Left lung (tissue), 10 donors: Measurements from ENCODE around the gene XYLT2. TPM values are rescaled to one million over a fixed set of nuclear protein-coding genes. Genes with fewer than 3 reads are reported as not detected.

Experiments
- ATAC-seq: fragments of 200-7000 bp; cut with Tn5 transposase; one replicate; pipeline ENCODE4 v1.9.1; 2020; ENCODE audit warnings: moderate library complexity
- DNase-seq, 4 donors: peaks; one replicate each; pipeline ENCODE4 v3.0.0-alpha.2; 2013 to 2020
- H3K27ac ChIP-seq, 2 donors: fragments of 200-600 bp; sonication (generic) in 1 of 2; one replicate each; pipeline versions ENCODE4 v1.5.0 to v1.8.0; 2020 to 2021
- H3K27me3 ChIP-seq, 2 donors: fragments of 200-600 bp; sonication (generic) in 1 of 2; one replicate each; pipeline versions ENCODE4 v1.5.0 to v1.8.0; 2020 to 2021
- H3K36me3 ChIP-seq, 2 donors: fragments of 200-600 bp; sonication (generic) in 1 of 2; one replicate each; pipeline versions ENCODE4 v1.5.0 to v1.8.0; 2020 to 2021
- H3K4me1 ChIP-seq, 2 donors: fragments of 200-600 bp; one replicate each; pipeline ENCODE4 v1.8.0; 2021
- H3K4me3 ChIP-seq, 2 donors: fragments of 200-600 bp; sonication (generic) in 1 of 2; one replicate each; pipeline versions ENCODE4 v1.5.0 to v1.8.0; 2020 to 2021; ENCODE audit warnings: mild to moderate bottlenecking in 1 of 2
- H3K9me3 ChIP-seq, 2 donors: fragments of 200-600 bp; sonication (generic) in 1 of 2; one replicate each; pipeline versions ENCODE4 v1.5.0 to v1.8.0; 2020 to 2021
- intact Hi-C, 2 donors: fragments of 100-400 bp; cut with DNase I; formaldehyde crosslinking; loops; one replicate each; pipeline versions ENCODE4 v1.11.2 to v1.14.2; 2022
- polyA plus RNA-seq, 6 donors: library from polyadenylated mRNA; unstranded; fragments of 120-200 nt; gene quantifications; one replicate each; pipeline ENCODE4 v1.2.1, GENCODE V29; 2013; ENCODE audit not compliant: insufficient read length in 6 of 6
- total RNA-seq, 2 donors: library from RNA; stranded (reverse); fragmentation: NEBNext Ultra II Directional; extraction: Animal tissue kit (Norgen Biotek cat#: 25700); gene quantifications; one replicate each; pipeline ENCODE4 v1.2.1, GENCODE V29; 2021
- TF ChIP-seq, protein P1 (sequence below), 2 donors: fragments of 200-600 bp; sonication (generic) in 1 of 2; IDR thresholded peaks; one replicate each; pipeline versions ENCODE4 v1.5.0 to v1.8.0; 2021; ENCODE audit warnings: antibody characterized with exemption in 2 of 2
- donor health status: DM: no; HTN: yes; CAD: no.
- donor health status: DM: no; HTN: no; CAD: no.

XYLT2 gene
- total and polyA plus RNA-seq, 8 donors = 18.6 to 25.0 (median 21.4) TPM

DNA sequence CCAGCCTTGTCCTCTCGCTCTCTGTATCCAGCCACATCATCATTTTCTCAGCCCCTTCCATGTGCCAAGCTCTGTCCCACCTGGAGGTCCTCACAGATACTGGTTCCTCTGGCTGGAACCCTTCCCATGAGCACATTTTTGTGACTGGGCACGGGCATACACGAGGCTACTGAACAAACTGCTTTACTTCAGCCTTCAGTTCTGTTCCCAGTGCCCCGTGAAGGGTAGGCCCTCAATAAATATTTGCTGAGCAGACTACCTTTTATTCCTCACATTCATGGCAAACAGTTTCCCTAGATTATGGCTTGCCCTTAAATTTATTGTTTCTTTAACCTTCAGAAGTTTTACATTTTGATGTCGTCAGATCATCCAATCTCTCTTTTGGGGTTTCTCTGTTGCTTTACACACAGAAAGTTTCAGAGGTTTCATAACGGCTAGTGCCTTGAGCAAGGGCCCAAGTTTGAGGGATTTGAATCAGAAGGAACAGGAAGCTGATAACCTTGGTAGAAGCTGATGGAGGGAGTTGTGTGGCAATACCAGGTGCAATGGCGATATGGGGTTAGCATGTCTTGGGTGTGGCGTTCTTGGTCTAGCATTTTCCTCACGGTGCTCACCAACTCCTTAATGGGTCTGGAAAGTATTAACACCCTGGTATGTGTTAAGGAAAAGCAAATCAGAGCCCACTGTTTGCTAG is 43.9 kb upstream of the XYLT2 start:
- DNase-seq (no peak), ATAC-seq (no peak)
- peaks cover 5 to 6% of the 10 kb centered on the region in 2 donors for H3K4me1 ChIP-seq
- no peaks in the 10 kb centered on the region for H3K27me3 ChIP-seq
- intact Hi-C loops = no loop called here
- no peaks in the 10 kb centered on the region for H3K36me3 ChIP-seq
- no peak overlapping the region for H3K27ac ChIP-seq
- no peak overlapping the region for H3K4me3 ChIP-seq
- TF ChIP-seq, protein P1, sequence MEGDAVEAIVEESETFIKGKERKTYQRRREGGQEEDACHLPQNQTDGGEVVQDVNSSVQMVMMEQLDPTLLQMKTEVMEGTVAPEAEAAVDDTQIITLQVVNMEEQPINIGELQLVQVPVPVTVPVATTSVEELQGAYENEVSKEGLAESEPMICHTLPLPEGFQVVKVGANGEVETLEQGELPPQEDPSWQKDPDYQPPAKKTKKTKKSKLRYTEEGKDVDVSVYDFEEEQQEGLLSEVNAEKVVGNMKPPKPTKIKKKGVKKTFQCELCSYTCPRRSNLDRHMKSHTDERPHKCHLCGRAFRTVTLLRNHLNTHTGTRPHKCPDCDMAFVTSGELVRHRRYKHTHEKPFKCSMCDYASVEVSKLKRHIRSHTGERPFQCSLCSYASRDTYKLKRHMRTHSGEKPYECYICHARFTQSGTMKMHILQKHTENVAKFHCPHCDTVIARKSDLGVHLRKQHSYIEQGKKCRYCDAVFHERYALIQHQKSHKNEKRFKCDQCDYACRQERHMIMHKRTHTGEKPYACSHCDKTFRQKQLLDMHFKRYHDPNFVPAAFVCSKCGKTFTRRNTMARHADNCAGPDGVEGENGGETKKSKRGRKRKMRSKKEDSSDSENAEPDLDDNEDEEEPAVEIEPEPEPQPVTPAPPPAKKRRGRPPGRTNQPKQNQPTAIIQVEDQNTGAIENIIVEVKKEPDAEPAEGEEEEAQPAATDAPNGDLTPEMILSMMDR (IDR thresholded peaks at IDR 0.05) = no peak
- no peaks in the 10 kb centered on the region for H3K9me3 ChIP-seq

DNA sequence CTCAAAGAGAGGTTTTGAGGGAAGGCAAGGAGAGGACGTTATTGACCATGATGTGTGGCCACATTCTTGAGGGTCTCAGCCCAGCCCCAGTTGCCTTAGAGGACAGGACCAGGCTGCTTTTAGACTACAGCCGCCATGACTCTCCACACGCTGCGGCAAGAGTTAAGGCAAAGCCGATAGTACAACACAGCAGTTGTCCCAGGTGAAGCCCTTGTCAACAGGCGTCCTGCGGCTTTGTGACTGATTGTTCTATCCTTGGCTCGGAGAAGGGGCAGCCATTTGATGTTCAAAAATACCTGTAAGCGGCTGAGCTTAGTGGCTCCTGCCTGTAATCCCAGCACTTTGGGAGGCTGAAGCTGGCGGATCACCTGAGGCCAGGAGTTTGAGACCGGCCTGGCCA is 42.9 kb upstream of the XYLT2 start:
- Histone ChIP-seq H3K4me1 (peaks cover 0 to 6% of the 10 kb centered on the region in 2 donors), H3K27ac (no peak overlapping the region), H3K27me3 (no peaks in the 10 kb centered on the region), H3K4me3 (no peak overlapping the region), H3K36me3 (no peaks in the 10 kb centered on the region), H3K9me3 (no peaks in the 10 kb centered on the region)
- no peak for ATAC-seq
- TF ChIP-seq, protein P1 (IDR thresholded peaks at IDR 0.05) = no peak
- intact Hi-C loops = no loop called here
- DNase-seq = no peak

DNA sequence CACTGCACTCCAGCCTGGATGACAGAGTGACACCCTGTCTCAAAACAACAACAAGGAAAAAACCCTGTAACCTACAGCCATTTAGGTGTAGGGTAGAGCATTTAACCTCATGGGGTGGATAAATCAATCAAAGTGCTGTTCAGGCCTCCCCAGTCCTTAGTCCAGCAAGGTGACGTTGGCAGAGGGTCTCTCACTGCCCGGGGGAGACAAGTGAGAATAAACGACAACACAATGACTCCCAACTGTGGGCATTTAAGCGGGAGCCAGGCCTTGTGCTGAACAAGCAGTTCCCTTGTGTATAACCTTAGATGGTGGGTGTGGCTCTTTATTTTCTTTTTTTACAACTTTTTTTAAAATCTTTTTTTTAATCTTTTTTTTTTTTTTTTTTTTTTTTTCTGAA is 42.3 kb upstream of the XYLT2 start:
- H3K9me3 ChIP-seq = no peaks in the 10 kb centered on the region
- H3K27ac ChIP-seq = no peak overlapping the region
- H3K4me1 ChIP-seq = peaks cover 0 to 6% of the 10 kb centered on the region in 2 donors
- intact Hi-C loops = no loop called here
- TF ChIP-seq, protein P1 (IDR thresholded peaks at IDR 0.05) = no peak
- ATAC-seq (no peak), DNase-seq (no peak)
- H3K27me3 ChIP-seq = no peaks in the 10 kb centered on the region
- H3K36me3 ChIP-seq = no peaks in the 10 kb centered on the region
- H3K4me3 ChIP-seq = no peak overlapping the region

DNA sequence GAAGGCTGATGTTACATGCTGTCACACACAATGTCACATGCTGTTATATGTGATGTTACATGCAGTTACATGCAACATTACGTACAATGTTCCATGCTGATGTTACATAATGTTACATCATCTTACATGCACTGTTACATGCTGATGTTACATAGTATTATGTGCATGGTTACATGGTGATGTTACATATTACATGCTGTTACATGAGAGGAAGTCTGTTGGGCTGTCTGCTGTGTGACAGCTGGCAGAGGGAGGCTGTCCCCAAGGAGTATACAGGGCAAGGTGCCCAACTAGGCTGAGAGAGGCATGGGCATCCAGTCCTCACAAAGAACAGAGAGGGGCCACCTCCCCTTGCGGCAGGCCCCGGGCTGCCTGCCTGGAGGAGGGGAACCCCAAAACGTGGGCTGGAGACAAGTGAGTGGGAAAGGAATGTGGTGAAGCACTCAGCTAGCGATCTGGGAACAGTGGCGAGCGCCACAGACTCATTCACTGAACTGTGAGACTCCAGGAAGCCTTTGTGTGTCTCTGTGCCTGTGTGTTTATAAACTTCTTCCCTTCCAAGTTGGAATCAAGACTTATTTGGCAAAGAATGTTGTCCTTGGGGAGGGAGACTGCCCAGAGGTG is 41.0 kb upstream of the XYLT2 start:
- ATAC-seq (peak; percentile 49), DNase-seq (peak in 1 of 4 donors; percentile 21)
- Histone ChIP-seq H3K4me3 (no peak overlapping the region), H3K4me1 (peaks cover 0 to 6% of the 10 kb centered on the region in 2 donors), H3K9me3 (no peaks in the 10 kb centered on the region), H3K27ac (peak overlapping the region in 1 of 2 donors; percentile 45), H3K36me3 (no peaks in the 10 kb centered on the region), H3K27me3 (no peaks in the 10 kb centered on the region)
- intact Hi-C loops = no loop called here
- TF ChIP-seq, protein P1 (IDR thresholded peaks at IDR 0.05) = no peak

DNA sequence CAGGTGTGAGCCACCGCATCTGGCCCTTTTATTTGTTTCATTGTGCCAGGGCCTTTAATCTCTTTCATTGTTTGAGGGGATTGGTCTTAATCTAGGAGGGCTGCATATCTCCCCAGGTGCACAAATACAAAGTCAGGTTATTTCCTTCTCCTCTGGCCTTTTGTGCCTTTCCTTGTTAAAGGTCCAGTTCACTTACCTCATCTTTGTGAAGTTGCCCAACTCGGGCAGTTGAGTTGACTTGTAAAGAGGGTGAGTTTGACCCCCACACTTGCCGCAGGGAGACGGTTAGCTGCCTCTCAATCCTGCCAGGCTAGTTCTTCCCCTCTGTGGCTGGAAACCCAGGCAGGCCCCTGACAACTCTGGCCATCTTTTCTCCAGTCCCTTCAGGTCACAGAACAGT is 38.3 kb upstream of the XYLT2 start:
- no peak overlapping the region for H3K27ac ChIP-seq
- TF ChIP-seq, protein P1 (IDR thresholded peaks at IDR 0.05) = no peak
- peaks cover 0 to 12% of the 10 kb centered on the region in 2 donors for H3K27me3 ChIP-seq
- H3K4me1 ChIP-seq = peaks cover 0 to 6% of the 10 kb centered on the region in 2 donors
- no peaks in the 10 kb centered on the region for H3K36me3 ChIP-seq
- intact Hi-C loops = no loop called here
- no peaks in the 10 kb centered on the region for H3K9me3 ChIP-seq
- no peak for ATAC-seq
- no peak overlapping the region for H3K4me3 ChIP-seq
- no peak for DNase-seq
